ENCODE data around the gene RBM12.
A peak's percentile ranks its signal among the peaks of the same experiment; 100 is the strongest.
"Not testable (repeated sequence)": the region's sequence is repeated elsewhere in the genome, so short reads cannot be mapped to it uniquely, and the experiment has no call there.

The RBM12 gene, protein sequence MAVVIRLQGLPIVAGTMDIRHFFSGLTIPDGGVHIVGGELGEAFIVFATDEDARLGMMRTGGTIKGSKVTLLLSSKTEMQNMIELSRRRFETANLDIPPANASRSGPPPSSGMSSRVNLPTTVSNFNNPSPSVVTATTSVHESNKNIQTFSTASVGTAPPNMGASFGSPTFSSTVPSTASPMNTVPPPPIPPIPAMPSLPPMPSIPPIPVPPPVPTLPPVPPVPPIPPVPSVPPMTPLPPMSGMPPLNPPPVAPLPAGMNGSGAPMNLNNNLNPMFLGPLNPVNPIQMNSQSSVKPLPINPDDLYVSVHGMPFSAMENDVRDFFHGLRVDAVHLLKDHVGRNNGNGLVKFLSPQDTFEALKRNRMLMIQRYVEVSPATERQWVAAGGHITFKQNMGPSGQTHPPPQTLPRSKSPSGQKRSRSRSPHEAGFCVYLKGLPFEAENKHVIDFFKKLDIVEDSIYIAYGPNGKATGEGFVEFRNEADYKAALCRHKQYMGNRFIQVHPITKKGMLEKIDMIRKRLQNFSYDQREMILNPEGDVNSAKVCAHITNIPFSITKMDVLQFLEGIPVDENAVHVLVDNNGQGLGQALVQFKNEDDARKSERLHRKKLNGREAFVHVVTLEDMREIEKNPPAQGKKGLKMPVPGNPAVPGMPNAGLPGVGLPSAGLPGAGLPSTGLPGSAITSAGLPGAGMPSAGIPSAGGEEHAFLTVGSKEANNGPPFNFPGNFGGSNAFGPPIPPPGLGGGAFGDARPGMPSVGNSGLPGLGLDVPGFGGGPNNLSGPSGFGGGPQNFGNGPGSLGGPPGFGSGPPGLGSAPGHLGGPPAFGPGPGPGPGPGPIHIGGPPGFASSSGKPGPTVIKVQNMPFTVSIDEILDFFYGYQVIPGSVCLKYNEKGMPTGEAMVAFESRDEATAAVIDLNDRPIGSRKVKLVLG

DNA sequence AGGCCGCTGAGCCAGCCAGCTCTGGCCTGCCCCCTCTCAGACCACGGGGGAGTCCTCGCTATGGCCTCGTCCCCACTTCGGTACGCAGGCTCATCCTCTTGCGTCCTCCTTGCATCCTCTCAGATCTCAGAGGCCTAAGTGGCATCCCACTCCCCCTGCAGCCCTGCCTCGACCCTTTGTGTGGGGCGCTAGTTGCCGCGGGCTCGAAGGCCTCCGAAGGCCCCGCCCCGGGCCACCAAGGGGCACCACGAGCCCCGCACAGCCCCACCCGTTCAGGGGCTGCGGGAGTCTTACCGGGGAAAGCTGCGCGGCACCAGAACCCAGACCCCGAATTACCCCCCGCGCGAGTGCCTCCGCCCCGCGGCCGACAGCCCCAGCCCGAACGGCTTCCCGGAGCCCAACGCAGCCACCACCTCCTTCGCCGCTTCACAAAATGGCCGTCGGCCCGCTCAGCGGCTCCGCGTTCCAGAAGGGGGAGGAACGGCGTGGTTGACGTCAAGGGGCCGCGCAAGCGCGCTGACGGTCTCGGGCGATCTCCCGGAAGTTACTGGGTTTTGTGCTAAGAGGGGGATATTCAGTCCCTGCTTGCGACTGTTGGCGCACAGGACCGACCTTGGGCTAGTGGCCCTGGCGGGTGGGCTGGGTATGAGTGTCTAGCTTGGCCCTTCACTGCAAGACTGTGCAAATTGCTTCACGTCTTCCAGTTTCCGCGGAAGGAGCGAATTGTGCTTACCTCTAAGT, at the start of gene RBM12, which contains the start of gene CPNE1:
TSS of gene RBM12 (minus strand) at position 435 of the 741 bp plus-strand sequence. CDS start 9,578 bp downstream, outside the sequence.
TSS of gene CPNE1 (minus strand) at position 435 of the 741 bp plus-strand sequence. CDS start 31,977 bp downstream, outside the sequence.
- peak; percentile 93 for DNase-seq

DNA sequence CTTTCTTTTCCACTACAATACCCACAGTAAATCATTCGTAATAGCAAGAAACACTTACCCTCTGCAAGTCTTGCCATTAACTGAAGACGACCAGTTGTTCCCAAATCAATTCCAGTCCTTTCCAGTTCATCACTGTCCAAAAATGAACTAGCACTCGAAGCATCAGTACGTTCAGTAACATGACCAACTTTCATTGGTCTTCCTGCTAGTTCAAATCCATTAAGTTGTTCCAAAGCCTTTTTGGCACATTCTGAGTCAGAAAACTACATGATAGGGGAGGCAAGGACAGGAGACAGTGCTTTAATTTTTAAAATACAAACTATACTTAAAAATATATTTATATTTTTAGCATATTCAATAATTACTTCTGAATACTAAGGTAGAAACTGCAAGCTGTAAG, 49.4 kb upstream of the RBM12 start:
- DNase-seq = no peak

DNA sequence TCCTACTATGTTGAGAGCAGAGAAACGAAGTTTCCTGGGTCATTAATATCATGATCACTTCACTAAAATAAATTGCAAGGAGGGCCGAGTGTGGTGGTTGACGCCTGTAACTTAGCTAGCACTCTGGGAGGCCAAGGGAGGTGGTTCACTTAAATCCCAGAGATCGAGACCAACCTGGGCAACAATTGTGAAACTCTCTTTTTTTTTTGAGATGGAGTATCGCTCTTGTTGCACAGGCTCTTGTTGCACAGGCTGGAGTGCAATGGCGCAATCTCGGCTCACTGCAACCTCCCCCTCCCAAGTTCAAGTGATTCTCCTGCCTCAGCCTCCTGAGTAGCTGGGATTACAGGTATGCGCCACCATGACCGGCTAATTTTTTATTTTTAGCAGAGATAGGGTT, 48.4 kb upstream of the RBM12 start:
- not testable (repeated sequence) for DNase-seq

DNA sequence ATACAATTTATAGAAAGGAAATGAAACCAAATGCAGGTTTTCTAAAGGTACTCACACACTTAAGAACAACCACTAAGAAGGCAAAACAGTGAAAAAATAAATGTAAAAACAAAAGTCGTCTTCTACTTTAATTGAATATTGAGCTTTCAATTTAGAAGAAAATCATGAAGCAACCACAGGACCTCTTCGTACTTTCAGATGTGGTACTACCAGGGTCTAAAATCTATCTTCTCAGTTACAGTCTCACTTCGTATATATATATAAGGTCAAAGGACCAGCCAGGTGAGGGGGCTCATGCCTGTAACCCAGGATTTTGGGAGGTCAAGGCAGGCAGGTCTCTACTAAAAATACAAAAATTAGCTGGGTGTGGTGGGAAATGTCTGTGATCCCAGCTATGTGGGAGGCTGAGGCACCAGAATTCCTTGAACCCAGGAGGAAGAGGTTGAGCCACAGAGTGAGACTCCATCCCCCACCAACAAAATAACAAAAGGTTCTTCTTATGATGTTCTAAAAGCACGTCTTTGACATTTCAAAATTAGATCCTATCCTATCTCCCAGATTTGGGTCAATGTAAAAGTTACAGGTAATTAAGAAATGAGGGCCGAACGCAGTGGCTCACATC, 47.0 kb upstream of the RBM12 start:
- no peak for DNase-seq

DNA sequence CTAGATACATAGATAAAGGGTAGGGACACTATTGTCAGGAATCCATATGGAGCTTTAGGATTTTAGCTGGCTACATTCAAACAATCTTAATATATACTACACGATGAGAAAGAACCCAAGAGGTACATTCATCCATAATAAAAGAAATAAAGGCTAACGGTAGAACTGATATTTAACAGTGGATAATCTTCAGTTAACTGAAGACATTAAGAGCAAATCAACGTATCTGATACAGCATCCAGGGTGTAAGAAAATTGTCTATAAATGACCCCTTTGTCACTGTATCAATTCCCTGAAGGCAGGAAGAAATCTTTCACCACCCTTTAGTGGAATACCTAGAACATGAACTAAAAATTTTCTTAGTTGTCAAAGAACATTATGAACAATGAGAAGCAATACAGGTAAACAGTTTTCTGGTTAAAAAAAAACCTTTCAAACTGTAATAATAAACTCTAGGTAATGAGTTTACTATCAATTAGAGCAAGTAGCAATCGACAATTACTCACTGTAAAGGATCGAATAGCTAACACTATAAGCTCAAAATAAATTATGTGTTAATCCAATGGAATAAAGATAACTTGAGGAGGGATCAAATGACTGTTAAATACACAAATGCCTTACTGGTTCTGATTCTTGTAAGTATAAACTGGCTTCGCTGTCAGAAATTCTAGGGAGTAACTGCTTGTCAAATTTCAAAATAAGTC, 46.3 kb upstream of the RBM12 start:
- DNase-seq = no peak

DNA sequence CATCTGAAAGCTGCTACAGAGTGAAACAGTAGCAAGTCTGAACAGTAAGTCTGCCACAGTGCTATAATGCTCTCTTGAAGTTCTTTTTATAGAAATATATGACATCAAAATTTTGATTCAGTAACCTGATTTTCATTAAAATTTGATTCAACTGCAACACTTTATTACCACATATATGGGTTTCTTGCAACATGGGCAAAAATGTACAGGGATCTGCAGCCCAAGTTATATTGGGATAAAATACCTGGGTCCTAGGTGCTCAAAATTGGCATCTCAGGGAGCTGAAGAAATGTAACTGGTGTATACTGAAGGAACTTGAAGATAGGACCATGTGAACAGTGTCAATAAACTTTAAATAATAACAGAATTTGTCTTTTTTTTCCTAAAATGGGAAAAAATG, 45.3 kb upstream of the RBM12 start:
- DNase-seq = no peak

DNA sequence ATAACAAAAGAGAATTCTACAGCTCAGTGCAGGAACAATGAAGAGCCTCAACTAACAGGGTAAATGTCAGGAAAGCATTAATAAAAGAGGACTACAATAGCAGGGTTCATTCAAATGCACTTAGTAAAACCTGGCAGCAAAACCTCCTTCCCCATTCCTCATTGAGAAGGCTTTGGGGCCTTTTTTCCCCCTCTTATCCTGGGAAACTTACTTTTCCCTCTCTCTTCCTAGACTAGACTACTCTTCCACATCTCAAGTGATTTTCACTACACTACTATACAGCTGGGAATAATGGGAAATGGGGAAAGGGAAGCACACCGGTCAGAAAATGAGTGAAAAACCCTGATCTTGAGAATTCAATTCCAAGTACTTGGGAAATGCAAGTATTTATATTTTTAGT, 44.6 kb upstream of the RBM12 start:
- no peak for DNase-seq

DNA sequence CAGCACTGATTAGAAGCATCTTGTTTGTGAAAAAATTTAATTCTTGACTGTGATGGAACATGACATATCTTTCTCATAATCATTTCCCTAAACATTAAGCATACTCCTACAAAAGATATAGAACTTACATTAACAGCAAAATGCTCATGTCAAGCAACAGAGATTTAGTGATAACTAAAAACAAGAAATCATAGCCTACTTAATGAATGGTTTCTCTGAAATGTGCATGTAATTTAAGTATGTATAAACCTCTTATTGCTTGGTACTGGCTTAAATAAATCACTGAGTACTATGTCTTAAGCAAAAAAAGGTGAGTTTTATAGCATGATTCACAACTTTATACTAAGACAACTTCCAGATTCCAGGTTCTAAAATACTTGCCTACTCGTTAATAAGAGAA, 43.8 kb upstream of the RBM12 start:
- DNase-seq = no peak

DNA sequence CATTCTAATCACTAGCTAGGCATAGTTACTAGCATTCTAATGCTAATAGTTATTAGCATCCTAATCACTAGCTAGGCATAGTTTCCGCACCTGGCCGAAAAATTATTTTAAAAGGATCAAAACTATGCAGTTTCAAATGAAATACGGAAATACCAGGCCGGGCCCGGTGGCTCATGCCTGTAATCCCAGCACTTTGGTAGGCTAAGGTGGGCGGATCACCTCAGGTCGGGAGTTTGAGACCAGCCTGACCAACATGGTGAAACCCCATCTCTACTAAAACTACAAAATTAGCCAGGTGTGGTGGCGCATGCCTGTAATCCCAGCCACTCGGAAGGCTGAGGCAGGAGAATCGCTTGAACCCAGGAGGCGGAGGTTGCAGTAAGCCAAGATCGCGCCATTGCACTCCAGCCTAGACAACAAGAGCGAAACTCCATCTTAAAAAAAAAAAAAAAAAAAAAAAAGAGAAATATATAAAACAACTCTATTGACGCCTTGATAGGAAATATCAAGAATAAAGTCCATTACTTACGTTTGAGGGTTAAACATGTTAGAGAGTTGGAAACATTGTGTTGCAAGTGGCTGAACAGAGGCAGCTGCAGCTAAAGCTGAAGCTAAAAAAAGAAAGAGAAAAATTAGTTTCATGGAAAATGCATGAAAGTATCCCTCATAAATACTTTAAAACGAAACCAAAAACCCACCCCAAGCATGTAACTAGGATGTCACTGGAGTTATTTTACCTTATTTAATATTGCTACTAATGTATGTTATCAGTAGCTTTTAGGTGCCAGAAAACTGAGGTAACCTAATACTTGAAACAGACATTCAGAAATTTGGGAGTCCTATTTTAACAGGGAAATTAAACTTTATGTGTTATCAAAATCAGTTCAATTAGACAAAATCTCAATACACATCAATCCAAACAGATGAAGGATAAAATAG, 42.2 kb upstream of the RBM12 start:
- DNase-seq = not testable (repeated sequence)

DNA sequence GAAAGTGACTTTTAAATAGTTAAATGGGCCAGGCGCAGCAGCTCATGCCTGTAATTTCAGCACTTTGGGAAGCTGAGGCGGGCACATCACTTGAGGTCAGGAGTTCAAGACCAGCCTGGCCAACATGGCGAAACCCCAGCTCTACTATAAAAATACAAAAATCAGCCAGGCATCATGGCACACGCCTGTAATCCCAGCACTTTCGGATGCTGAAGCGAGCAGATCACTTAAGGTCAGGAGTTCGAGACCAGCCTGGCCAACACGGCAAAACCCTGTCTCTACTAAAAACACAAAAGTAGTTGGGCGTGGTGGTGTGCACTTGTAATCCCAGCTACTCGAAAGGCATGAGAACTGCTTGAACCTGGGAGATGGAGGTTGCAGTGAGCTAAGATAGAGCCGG, 41.2 kb upstream of the RBM12 start:
- not testable (repeated sequence) for DNase-seq

DNA sequence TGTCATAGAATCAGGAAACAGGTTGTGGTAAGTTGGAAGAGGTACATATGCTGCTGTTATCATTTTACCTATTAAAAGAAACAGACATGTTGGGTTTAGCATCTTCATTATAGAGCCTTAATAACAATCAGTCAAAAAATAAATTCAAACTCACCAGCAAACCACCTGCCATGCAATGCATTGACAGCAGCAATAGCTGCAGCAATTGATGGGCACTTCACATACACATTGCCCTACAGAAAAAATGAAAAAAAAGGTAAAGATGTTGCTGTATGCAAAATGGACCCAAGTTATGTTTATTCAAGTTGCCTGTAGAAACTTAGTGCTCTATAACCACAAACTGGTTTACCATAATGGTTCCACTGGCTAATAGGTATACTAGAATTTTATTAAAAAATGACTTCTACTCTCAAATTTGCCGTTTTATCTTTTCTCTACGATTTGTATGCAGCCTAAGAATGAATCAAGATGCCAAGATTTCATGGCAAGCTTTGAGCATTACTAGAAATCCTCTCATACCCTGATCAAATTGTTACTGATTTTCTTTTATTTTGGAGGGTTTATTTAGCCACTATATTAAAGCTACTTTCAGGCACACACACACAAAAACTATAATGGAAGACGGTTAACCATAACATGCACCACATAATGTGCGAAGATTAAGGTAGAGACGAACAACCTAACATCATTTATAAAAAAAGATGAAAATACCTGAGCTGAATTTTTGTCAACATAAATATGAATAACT, 40.0 kb upstream of the RBM12 start:
- DNase-seq = no peak

DNA sequence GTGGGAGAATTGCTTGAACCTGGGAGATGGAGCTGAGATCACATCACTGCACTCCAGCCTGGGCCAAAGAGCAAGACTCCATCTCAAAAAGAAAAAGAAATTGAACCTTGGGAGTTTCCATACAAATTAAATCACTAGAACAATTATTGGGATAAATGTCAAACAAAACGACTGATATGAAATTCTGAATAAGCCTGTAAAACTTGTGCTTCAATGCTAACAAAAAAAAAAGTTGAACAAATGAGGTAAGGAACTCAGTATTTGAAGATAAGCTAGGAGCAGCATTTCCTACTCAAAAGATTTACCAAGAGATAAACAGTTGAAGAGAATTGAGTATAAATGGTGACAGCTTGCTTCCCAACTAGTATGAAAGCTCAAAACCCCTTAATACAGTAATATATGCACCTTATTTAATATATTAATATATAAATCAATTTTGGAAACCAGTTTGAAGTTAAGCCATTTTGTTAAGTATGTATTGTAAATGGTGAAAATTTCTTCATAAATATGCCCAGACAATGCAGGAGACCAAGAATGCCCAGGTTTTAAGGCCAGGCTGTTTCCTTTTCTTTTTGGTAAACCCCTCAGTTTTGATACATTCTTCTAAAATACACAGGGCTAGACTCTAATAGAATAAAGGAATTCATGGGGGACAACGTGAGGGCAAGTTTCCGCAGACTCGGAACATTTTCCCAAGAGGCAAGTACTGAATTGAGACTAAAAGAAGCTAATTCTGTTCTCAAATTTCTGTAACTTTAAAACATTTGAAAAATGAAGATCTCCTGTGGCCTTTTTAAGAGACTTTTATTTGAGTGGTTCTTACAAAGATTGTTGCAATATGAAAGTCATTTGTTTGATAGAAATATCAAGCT, 38.4 kb upstream of the RBM12 start:
- DNase-seq = no peak

DNA sequence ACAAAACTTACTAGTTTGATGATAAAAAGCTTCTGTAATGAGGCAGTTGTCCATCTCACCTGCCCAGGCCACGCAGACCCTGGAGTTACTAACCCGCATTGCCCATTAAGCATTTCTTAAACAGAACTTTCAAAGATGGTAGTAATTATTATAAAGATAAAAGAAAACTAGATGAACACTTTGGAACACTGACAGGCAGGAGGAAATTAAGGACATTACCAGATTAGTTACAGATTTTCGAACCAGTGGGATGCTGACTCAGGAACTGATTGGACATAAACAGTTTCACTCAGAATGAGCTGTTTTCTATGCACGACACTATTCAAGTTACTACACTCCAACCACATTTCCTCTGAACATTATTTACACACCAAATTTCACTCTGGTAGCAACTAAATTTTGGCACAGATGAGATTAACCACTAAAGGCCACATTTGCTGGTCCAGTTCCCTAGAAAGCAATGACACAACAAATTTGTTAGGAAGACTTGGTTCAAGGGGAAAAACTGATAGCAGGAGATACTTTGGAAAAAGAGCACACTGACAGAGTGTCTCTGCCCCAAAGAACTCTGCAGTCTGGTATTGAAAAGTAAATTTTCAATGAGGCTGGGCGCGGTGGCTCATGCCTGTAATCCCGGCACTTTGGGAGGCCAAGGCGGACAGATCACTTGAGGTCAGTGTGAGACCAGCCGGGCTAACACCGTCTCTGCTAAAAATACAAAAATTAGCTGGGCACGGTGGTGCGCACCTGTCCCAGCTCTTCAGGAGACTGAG, 37.5 kb upstream of the RBM12 start:
- no peak for DNase-seq

DNA sequence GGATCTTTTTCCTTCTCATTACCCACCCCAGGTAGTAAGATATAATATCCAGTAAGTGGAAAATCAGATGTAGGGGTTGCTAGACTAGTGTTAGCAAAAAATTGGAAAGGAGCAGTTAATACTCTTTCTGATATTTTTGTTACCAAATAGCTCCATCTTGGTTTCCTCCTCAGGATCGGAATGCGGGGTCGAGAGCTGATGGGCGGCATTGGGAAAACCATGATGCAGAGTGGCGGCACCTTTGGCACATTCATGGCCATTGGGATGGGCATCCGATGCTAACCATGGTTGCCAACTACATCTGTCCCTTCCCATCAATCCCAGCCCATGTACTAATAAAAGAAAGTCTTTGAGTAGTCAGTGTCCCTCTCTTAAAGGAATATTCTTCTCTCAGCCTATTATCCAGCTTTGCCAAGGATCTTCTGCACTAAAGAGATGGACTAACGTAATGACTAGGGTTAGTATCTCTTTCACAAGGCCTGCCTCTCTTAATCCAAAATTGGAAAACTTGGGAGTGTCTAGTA, 36.0 kb upstream of the RBM12 start:
- DNase-seq = no peak

DNA sequence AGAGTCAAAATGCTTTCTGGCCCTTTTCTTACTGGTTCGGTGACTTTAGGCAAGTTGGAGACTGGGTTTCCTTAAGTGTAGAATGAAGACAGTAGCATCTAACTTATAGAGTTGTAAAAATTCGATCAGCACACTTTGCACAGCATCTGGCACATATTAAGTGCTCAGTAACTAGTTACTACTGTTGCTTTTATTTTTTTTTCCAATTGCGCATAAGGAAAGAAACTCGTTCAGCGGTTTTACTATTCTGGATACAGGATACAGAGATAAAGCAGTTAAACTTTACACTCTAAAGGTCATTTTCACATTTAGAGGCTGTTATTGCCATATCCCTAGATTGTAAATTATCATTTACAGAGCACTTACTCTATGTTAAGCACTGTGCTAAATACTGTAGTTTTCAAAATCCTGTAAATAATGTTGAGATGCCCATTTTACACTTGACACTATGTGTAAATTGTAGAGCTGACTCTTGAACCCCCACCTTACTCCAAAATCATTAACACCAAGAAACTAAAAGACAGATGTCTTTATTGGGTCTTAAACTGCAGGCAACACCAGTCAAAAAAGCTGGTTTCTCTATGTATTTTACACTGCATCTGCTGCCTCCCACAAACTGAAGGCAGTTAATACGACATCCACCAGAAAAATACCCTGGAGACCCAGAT, 35.4 kb upstream of the RBM12 start:
- DNase-seq = no peak

DNA sequence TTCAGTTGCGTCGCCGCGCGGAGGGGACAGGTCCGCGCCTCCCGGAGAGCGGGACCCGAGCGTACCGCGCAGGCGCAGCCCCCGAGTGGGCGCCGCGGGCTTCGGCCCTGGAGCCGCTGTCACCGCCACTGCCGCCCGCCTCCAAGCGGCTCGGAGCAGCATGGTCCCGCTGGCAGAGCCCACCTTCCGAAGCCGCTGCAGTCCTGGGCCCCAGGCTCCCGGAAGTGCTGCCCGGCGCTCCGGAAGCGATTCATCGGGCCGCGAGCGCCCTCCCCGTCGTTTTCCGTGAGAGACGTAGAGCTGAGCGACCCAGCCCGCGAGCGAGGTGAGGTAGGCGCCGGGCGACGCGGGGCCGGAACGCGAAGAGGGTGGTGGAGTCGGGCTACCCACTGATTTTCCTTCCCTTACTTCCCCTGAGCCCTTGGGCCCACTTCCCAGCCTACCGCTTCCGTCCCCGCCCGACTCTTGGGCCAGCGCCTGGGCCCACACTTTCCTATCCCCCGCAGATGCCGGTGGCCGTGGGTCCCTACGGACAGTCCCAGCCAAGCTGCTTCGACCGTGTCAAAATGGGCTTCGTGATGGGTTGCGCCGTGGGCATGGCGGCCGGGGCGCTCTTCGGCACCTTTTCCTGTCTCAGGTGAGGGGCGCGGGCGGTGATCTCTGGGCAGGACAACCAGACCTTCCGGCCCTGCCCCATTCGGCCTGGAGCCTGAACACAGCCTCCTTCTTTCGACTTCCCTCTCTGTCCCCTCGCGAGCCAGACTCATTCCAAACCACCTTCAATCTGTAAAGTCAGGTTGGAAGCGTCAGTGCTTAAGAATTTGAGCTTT, 34.6 kb upstream of the RBM12 start, which contains the start of the genes NFS1 and ROMO1:
TSS of gene NFS1 (minus strand) at position 226 of the 830 bp plus-strand sequence. CDS start at position 162, 64 bp downstream.
TSS of gene ROMO1 (plus strand) at position 279 of the 830 bp plus-strand sequence. CDS start at position 507, 228 bp downstream.
- peak; percentile 88 for DNase-seq
